ENCODE measurements around the gene ZC3H12D.

DNA sequence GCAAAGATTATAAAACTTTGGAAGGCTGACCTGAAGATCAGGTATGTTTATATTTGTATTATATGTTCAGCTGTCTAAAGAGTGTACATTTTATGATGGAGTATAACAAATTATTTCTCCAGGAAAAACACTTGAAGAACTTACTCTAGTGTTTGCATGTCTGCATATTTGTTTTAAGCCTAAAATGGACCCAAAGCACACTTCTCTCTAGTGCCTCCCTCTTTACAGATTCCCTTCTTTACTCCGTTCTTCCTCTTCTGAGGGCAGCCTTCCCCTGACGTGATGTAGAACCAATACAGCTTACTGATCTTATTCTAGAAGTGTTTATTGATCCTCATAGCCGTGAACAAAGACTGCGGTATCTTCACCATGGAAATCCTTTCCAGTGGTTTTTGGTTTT, 70.8 kb downstream of the ZC3H12D start:
- TF ChIP-seq, protein P1, sequence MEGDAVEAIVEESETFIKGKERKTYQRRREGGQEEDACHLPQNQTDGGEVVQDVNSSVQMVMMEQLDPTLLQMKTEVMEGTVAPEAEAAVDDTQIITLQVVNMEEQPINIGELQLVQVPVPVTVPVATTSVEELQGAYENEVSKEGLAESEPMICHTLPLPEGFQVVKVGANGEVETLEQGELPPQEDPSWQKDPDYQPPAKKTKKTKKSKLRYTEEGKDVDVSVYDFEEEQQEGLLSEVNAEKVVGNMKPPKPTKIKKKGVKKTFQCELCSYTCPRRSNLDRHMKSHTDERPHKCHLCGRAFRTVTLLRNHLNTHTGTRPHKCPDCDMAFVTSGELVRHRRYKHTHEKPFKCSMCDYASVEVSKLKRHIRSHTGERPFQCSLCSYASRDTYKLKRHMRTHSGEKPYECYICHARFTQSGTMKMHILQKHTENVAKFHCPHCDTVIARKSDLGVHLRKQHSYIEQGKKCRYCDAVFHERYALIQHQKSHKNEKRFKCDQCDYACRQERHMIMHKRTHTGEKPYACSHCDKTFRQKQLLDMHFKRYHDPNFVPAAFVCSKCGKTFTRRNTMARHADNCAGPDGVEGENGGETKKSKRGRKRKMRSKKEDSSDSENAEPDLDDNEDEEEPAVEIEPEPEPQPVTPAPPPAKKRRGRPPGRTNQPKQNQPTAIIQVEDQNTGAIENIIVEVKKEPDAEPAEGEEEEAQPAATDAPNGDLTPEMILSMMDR (IDR thresholded peaks at IDR 0.05) = no peak
- no peak for TF ChIP-seq POLR2A (IDR thresholded peaks at IDR 0.05; ENCODE audit: low read depth)
